Endothelial cell of umbilical vein (primary cell): ENCODE measurements around the gene IQCE. TPM values are rescaled to one million over a fixed set of nuclear protein-coding genes. Genes with fewer than 3 reads are reported as not detected.

Experiments used
- BruUV-seq: library from RNA; stranded (reverse); fragments of 400-500 nt; replicated peaks from 2 replicates; lab custom pipeline; 2021; lab: Mats Ljungman, UMichigan
- CTCF ChIA-PET: fragments of 300-600, 350-600 bp; sonication (Branson Sonifier 250); formaldehyde crosslinking; loops from one replicate; lab custom pipeline; 2021; ENCODE audit warnings: antibody characterized with exemption, inconsistent platforms; lab: Charles Lee
- POLR2A ChIA-PET: fragments of 300-600, 350-600 bp; sonication (Branson Sonifier 250); formaldehyde crosslinking; loops from one replicate; lab custom pipeline; 2021; ENCODE audit warnings: antibody characterized with exemption, inconsistent platforms; lab: Charles Lee
- DNase-seq: peaks from one replicate; pipeline ENCODE4 v3.0.0-alpha.2; 2011; ENCODE audit warnings: low read depth, low spot score
- FAIRE-seq: peaks from 2 replicates; lab custom pipeline; 2011; peaks lifted over from hg19 to GRCh38; lab: Jason Lieb, UNC
- H2AFZ ChIP-seq: 2 replicates; pipeline ENCODE4 v1.6.0; 2012; ENCODE audit warnings: low read depth, low read length, control low read depth, inconsistent platforms
- H3K27ac ChIP-seq: 2 replicates; pipeline ENCODE4 v1.5.1; 2011; ENCODE audit warnings: low read depth, mild to moderate bottlenecking, control low read depth, low read length, moderate library complexity; ENCODE audit not compliant: insufficient read depth
- H3K27me3 ChIP-seq, 2 experiments: 2 replicates each; pipeline versions ENCODE4 v1.6.0 to v1.6.1; 2011; ENCODE audit warnings: low read length in 2 of 2, mixed read lengths in 1 of 2; ENCODE audit not compliant: control insufficient read depth in 2 of 2, insufficient read depth in 2 of 2
- H3K36me3 ChIP-seq, 2 experiments: 2 replicates in 1 of 2; 3 replicates in 1 of 2; pipeline ENCODE4 v1.5.1; 2011; ENCODE audit warnings: low read length in 2 of 2, mild to moderate bottlenecking in 1 of 2, moderate library complexity in 1 of 2; ENCODE audit not compliant: control insufficient read depth in 2 of 2, insufficient read depth in 2 of 2; ENCODE audit errors: extremely low read depth in 1 of 2
- H3K4me1 ChIP-seq: 3 replicates; pipeline ENCODE4 v1.5.1; 2011; ENCODE audit warnings: mild to moderate bottlenecking, low read length; ENCODE audit not compliant: control insufficient read depth, insufficient read depth; ENCODE audit errors: extremely low read depth
- H3K4me2 ChIP-seq: 2 replicates; pipeline ENCODE4 v1.6.1; 2011; ENCODE audit warnings: low read length, control low read depth, mixed read lengths; ENCODE audit not compliant: insufficient read depth
- H3K4me3 ChIP-seq, 3 experiments: fragments of 200-600 bp in 1 of 3; sonication (generic), shearing (Covaris generic) in 1 of 3; replicated peaks in 1 of 3; 2 replicates each; pipeline ENCODE4 v1.5.1; 2011 to 2016; ENCODE audit warnings: control low read depth in 3 of 3, low read length in 3 of 3, mild to moderate bottlenecking in 2 of 3, inconsistent platforms in 1 of 3, low read depth in 1 of 3, moderate library complexity in 1 of 3; ENCODE audit not compliant: insufficient read depth in 1 of 3
- H3K79me2 ChIP-seq: 2 replicates; pipeline ENCODE4 v1.6.0; 2012; ENCODE audit warnings: low read length, inconsistent platforms; ENCODE audit not compliant: control insufficient read depth, insufficient read depth
- H3K9ac ChIP-seq: replicated peaks from 2 replicates; pipeline ENCODE3; 2011; ENCODE audit warnings: low read length, control low read depth; ENCODE audit not compliant: insufficient read depth; ENCODE audit errors: extremely low read depth
- H3K9me1 ChIP-seq: replicated peaks from 3 replicates; pipeline ENCODE4 v1.6.0; 2011; ENCODE audit warnings: mild to moderate bottlenecking, low read length; ENCODE audit not compliant: control insufficient read depth, insufficient read depth; ENCODE audit errors: extremely low read depth
- H3K9me3 ChIP-seq: replicated peaks from 2 replicates; pipeline ENCODE4 v1.5.1; 2012; ENCODE audit warnings: low read length, inconsistent platforms; ENCODE audit not compliant: control insufficient read depth, insufficient read depth
- H4K20me1 ChIP-seq: replicated peaks from 2 replicates; pipeline ENCODE3; 2011; ENCODE audit warnings: mild to moderate bottlenecking, low read length; ENCODE audit not compliant: control insufficient read depth, insufficient read depth; ENCODE audit errors: extremely low read depth
- EZH2 ChIP-seq: IDR thresholded peaks from 2 replicates; pipeline ENCODE4 v1.6.1; 2012; ENCODE audit warnings: borderline replicate concordance, low read depth, mild to moderate bottlenecking, moderate library complexity, low read length, inconsistent platforms; ENCODE audit not compliant: severe bottlenecking
- FOS ChIP-seq: IDR thresholded peaks from 2 replicates; pipeline ENCODE4 v1.6.1; 2011; ENCODE audit warnings: mild to moderate bottlenecking, low read length, moderate library complexity, borderline replicate concordance; ENCODE audit not compliant: insufficient read depth
- GATA2 ChIP-seq: IDR thresholded peaks from 2 replicates; pipeline ENCODE4 v1.7.0; 2011; ENCODE audit warnings: low read depth, mild to moderate bottlenecking, moderate library complexity, mixed read lengths, low read length; ENCODE audit not compliant: insufficient read length, insufficient read depth
- JUN ChIP-seq: IDR thresholded peaks from 2 replicates; pipeline ENCODE4 v1.6.1; 2011; ENCODE audit warnings: borderline replicate concordance, low read depth; ENCODE audit not compliant: insufficient read length, insufficient read depth
- MYC ChIP-seq: IDR thresholded peaks from one replicate; pipeline ENCODE4 v1.6.1; 2011; ENCODE audit warnings: mild to moderate bottlenecking, low read depth, low read length
- POLR2A ChIP-seq: IDR thresholded peaks from 2 replicates; pipeline ENCODE4 v1.6.1; 2012; ENCODE audit warnings: low read depth, mild to moderate bottlenecking, control low read depth, low read length
- POLR2AphosphoS5 ChIP-seq: IDR thresholded peaks from 2 replicates; pipeline ENCODE4 v1.6.1; 2012; ENCODE audit warnings: low read depth, mild to moderate bottlenecking, control low read depth, low read length, moderate library complexity; ENCODE audit not compliant: insufficient read depth
- dilution Hi-C: fragments of 300-500 bp; cut with MboI; formaldehyde crosslinking; loops from one replicate; pipeline ENCODE4 v1.15.0; 2019; ENCODE audit warnings: low sequenced_read_pairs; ENCODE audit not compliant: extremely low pct_ligation_motif_present
- intact Hi-C: fragments of 100-400 bp; cut with micrococcal nuclease; formaldehyde crosslinking; loops from one replicate; pipeline ENCODE4 v1.10.0; 2022
- polyA plus RNA-seq, 4 experiments: library from polyadenylated mRNA; depleted of rRNA in 3 of 4; stranded (reverse) in 3 of 4; unstranded in 1 of 4; fragments of >200 nt; gene quantifications; 2 replicates each; pipeline versions ENCODE4 v1.2.1 to v1.2.3, GENCODE V29; 2011 to 2012; ENCODE audit warnings: missing spikeins in 1 of 4
- total RNA-seq: library from RNA; stranded (reverse); gene quantifications from 2 replicates; pipeline ENCODE4 v1.2.3, GENCODE V29; 2021
- TF ChIP-seq, protein P1 (sequence below): IDR thresholded peaks from 2 replicates; pipeline ENCODE4 v1.6.1; 2011; ENCODE audit not compliant: insufficient read depth, insufficient read length
- TF ChIP-seq, protein P2 (sequence below), 2 donors: IDR thresholded peaks; 1 replicate in 1 of 2; 2 replicates in 1 of 2; pipeline ENCODE4 v1.5.1; 2011; ENCODE audit warnings: low read length in 2 of 2, mild to moderate bottlenecking in 2 of 2, moderate library complexity in 2 of 2, control low read depth in 1 of 2, inconsistent platforms in 1 of 2, low read depth in 1 of 2; ENCODE audit not compliant: insufficient read depth in 1 of 2; ENCODE audit errors: extremely low read depth in 1 of 2

Gene IQCE
- total and polyA plus RNA-seq, 2 donors (not counting 3 experiments of a cell fraction or from before 2014, with no cell fraction given) = 4.9 to 14.5 TPM

DNA sequence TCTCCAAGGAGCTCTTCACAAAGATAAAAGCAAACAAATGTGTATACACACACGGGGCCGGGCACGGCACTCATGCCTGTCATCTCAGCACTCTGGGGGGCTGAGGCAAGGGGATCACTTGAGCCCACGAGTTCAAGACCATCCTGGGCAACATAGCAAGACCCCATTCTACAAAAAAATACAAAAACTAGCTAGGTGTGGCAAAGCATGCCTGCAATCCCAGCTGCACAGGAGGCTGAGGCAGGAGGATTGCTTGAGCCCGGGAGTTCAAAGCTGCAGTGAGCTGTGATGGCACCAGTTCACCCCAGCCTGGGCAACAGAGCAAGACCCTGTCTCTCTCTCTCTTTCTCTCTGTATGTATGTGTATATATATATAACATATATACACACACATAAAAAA, 95.3 kb downstream of the IQCE start:
- FAIRE-seq (no peak), DNase-seq (no peak)
- Histone ChIP-seq H3K4me1 (no peaks in the 10 kb centered on the region), H3K79me2 (no peaks in the 10 kb centered on the region), H3K36me3 (peaks cover 11 to 51% of the 10 kb centered on the region in 2 experiments), H3K4me3 (no peak overlapping the region), H3K27ac (no peak overlapping the region), H3K4me2 (no peak overlapping the region), H2AFZ (no peak overlapping the region), H3K9me3 (no peaks in the 10 kb centered on the region), H3K9ac (no peak overlapping the region), H3K9me1 (no peaks in the 10 kb centered on the region), H3K27me3 (no peaks in the 10 kb centered on the region), H4K20me1 (no peaks in the 10 kb centered on the region)
- ChIA-PET POLR2A (no interaction called here), CTCF (interaction anchor here (1.3 to 2.6 kb wide), 2 partner anchors 45 to 49 kb away, joined by 4 to 9 read pairs; no protein-coding TSS in a partner anchor)
- dilution Hi-C loops = no loop called here
- intact Hi-C loops = no loop called here
- BruUV-seq = no TSS peak
- TF ChIP-seq, protein P1, sequence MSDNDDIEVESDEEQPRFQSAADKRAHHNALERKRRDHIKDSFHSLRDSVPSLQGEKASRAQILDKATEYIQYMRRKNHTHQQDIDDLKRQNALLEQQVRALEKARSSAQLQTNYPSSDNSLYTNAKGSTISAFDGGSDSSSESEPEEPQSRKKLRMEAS = no peak
- TF ChIP-seq FOS = no peak

DNA sequence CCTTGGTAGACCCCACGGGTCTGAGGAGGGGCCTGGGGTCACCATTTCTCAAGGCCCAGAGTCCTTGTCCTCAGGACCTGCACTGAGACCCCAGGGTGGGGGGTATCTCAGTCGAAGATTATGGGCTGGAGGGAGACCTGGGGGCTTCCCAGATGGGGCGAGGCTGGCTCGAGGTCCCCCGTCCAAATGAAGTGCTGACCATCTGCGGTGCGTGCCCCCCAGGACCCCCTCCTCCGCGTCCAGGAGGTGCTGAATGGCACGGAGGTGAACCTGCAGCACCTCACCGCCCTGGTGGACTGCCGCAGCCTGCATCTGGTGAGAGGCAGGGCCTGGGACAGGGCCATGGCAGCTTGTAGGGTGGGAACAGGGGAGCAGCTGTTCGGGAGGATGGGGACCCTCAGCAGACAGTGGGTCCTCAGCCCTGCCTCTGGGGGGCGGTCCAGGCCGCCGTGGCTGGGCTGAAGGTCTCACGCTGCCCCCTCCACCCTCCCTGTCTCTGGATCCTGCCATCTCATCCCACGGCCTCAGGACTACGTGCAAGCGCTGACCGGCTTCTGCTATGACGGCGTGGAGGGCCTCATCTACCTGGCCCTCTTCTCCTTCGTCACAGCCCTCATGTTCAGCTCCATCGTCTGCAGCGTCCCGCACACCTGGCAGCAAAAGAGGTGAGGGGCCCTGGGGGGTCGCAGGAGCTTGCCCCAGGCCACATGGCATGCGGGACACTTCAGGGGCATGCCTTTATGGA, 97.3 kb downstream of the IQCE start:
- TF ChIP-seq, protein P2, sequence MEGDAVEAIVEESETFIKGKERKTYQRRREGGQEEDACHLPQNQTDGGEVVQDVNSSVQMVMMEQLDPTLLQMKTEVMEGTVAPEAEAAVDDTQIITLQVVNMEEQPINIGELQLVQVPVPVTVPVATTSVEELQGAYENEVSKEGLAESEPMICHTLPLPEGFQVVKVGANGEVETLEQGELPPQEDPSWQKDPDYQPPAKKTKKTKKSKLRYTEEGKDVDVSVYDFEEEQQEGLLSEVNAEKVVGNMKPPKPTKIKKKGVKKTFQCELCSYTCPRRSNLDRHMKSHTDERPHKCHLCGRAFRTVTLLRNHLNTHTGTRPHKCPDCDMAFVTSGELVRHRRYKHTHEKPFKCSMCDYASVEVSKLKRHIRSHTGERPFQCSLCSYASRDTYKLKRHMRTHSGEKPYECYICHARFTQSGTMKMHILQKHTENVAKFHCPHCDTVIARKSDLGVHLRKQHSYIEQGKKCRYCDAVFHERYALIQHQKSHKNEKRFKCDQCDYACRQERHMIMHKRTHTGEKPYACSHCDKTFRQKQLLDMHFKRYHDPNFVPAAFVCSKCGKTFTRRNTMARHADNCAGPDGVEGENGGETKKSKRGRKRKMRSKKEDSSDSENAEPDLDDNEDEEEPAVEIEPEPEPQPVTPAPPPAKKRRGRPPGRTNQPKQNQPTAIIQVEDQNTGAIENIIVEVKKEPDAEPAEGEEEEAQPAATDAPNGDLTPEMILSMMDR (IDR thresholded peaks at IDR 0.05; ENCODE audit: extremely low read depth in 1 of 2, insufficient read depth in 1 of 2, low read depth in 1 of 2, low read length in 2 of 2) = no peak
- TF ChIP-seq GATA2 (no peak), POLR2AphosphoS5 (no peak), JUN (no peak), FOS (no peak), POLR2A (no peak), MYC (no peak), EZH2 (no peak)
- TF ChIP-seq, protein P1 = no peak
- POLR2A ChIA-PET = no interaction called here

More for the DNA sequence above, 97.3 kb downstream of the IQCE start:
- H3K27me3 ChIP-seq = no peaks in the 10 kb centered on the region
- H3K27ac ChIP-seq = no peak overlapping the region
- CTCF ChIA-PET = interaction anchor here (1.6 kb wide), 1 partner anchor 48 kb away, joined by 5 read pairs; no protein-coding TSS in a partner anchor
- BruUV-seq = no TSS peak
- no peak overlapping the region for H3K4me3 ChIP-seq
- no peaks in the 10 kb centered on the region for H3K4me1 ChIP-seq
- intact Hi-C loops (no loop called here), dilution Hi-C loops (no loop called here)
- H3K9me1 ChIP-seq = no peaks in the 10 kb centered on the region
- no peak overlapping the region for H2AFZ ChIP-seq
- H3K9ac ChIP-seq = no peak overlapping the region
- no peak for DNase-seq
- H3K79me2 ChIP-seq = no peaks in the 10 kb centered on the region
- no peak for FAIRE-seq
- no peak overlapping the region for H3K4me2 ChIP-seq
- peaks cover 5 to 37% of the 10 kb centered on the region in 2 experiments for H3K36me3 ChIP-seq
- no peaks in the 10 kb centered on the region for H4K20me1 ChIP-seq
- H3K9me3 ChIP-seq = no peaks in the 10 kb centered on the region
